Prostate gland (tissue), 2 donors: ENCODE measurements around the gene SERPINB6.

ENCODE experiments used
- POLR2A ChIP-seq: fragments of 450-650 bp; IDR thresholded peaks from one replicate; pipeline ENCODE4 v1.6.1; 2016; ENCODE audit warnings: antibody characterized with exemption, mild to moderate bottlenecking
- POLR2AphosphoS5 ChIP-seq: sonication (generic); formaldehyde crosslinking; IDR thresholded peaks from one replicate; pipeline ENCODE4 v1.6.1; 2017; ENCODE audit warnings: antibody characterized with exemption
- TF ChIP-seq, protein P1 (sequence below), 4 experiments: fragments of 200-600 bp in 2 of 4; fragments of 450-650 bp in 2 of 4; sonication (generic) in 2 of 4; IDR thresholded peaks; 1 replicate in 3 of 4; 2 replicates in 1 of 4; pipeline ENCODE4 v1.5.1; 2016 to 2019; ENCODE audit warnings: antibody characterized with exemption in 4 of 4, mild to moderate bottlenecking in 2 of 4, moderate library complexity in 2 of 4

GRCh38 chr6:2956930-2957685, 14.3 kb downstream of the SERPINB6 start:
- TF ChIP-seq, protein P1, sequence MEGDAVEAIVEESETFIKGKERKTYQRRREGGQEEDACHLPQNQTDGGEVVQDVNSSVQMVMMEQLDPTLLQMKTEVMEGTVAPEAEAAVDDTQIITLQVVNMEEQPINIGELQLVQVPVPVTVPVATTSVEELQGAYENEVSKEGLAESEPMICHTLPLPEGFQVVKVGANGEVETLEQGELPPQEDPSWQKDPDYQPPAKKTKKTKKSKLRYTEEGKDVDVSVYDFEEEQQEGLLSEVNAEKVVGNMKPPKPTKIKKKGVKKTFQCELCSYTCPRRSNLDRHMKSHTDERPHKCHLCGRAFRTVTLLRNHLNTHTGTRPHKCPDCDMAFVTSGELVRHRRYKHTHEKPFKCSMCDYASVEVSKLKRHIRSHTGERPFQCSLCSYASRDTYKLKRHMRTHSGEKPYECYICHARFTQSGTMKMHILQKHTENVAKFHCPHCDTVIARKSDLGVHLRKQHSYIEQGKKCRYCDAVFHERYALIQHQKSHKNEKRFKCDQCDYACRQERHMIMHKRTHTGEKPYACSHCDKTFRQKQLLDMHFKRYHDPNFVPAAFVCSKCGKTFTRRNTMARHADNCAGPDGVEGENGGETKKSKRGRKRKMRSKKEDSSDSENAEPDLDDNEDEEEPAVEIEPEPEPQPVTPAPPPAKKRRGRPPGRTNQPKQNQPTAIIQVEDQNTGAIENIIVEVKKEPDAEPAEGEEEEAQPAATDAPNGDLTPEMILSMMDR (IDR thresholded peaks at IDR 0.05) = no peak
- TF ChIP-seq POLR2A (no peak), POLR2AphosphoS5 (no peak)
